K562 (cell line): ENCODE measurements around the gene PRKCSH. TPM values are rescaled to one million over a fixed set of nuclear protein-coding genes. Genes with fewer than 3 reads are reported as not detected.

ENCODE experiments used
- ATAC-seq: fragments of 200-7000 bp; cut with Tn5 transposase; 3 replicates; pipeline ENCODE4 v1.9.1; 2020; ENCODE audit warnings: moderate library complexity
- BruUV-seq: library from RNA; stranded (reverse); fragments of 400-500 nt; replicated peaks from 2 replicates; lab custom pipeline; 2021; lab: Mats Ljungman, UMichigan
- CTCF ChIA-PET: fragments of 300-600 bp; formaldehyde crosslinking; extraction: SDS; loops from one replicate; lab custom pipeline; 2021; ENCODE audit warnings: low intra/inter-chr PET ratio; lab: Yijun Ruan, JAX
- POLR2A ChIA-PET: fragments of 300-600, 350-650 bp; sonication (Branson Sonifier 250); formaldehyde crosslinking; extraction: SDS; loops from one replicate; lab custom pipeline; 2021; ENCODE audit warnings: antibody characterized with exemption, inconsistent platforms; lab: Yijun Ruan, JAX
- DNase-seq, 4 experiments: peaks; one replicate each; pipeline versions ENCODE4 v3.0.0 to v3.0.0-alpha.2; 2011 to 2018; ENCODE audit warnings: low spot score in 3 of 4, mixed read lengths in 3 of 4; ENCODE audit errors: extremely low read depth in 1 of 4
- FAIRE-seq: peaks from 2 replicates; lab custom pipeline; 2011; peaks lifted over from hg19 to GRCh38; lab: Jason Lieb, UNC
- H2AFZ ChIP-seq: 2 replicates; pipeline ENCODE4 v1.6.0; 2011; ENCODE audit warnings: low read depth, low read length, control low read depth, inconsistent platforms
- H3K27ac ChIP-seq: fragments of 200-600 bp; 3 replicates; pipeline ENCODE4 v1.8.0; 2011; ENCODE audit warnings: low read depth, mild to moderate bottlenecking, control low read depth, inconsistent platforms, low read length, moderate library complexity, mixed read lengths; ENCODE audit errors: extremely low read depth
- H3K27me3 ChIP-seq, 2 experiments: fragments of 300-600 bp in 1 of 2; 2 replicates in 1 of 2; 3 replicates in 1 of 2; pipeline versions ENCODE4 v1.6.0 to v1.8.0; 2011; ENCODE audit warnings: inconsistent platforms in 2 of 2, low read length in 2 of 2, mild to moderate bottlenecking in 1 of 2, mixed read lengths in 1 of 2, moderate library complexity in 1 of 2; ENCODE audit not compliant: control insufficient read depth in 2 of 2, insufficient read depth in 2 of 2
- H3K36me3 ChIP-seq: fragments of 300-600 bp; 3 replicates; pipeline ENCODE4 v1.8.0; 2011; ENCODE audit warnings: mild to moderate bottlenecking, low read length, inconsistent platforms; ENCODE audit not compliant: control insufficient read depth, insufficient read depth
- H3K4me1 ChIP-seq, 2 experiments: fragments of 200-600 bp in 1 of 2; replicated peaks in 1 of 2; 2 replicates in 1 of 2; 3 replicates in 1 of 2; pipeline versions ENCODE4 v1.5.1 to v1.8.0; 2011; ENCODE audit warnings: inconsistent platforms in 2 of 2, low read length in 2 of 2, mild to moderate bottlenecking in 1 of 2, mixed read lengths in 1 of 2, moderate library complexity in 1 of 2; ENCODE audit not compliant: control insufficient read depth in 2 of 2, insufficient read depth in 2 of 2
- H3K4me2 ChIP-seq: 2 replicates; pipeline ENCODE4 v1.6.1; 2011; ENCODE audit warnings: low read length, control low read depth, inconsistent platforms, mixed read lengths; ENCODE audit not compliant: insufficient read depth
- H3K4me3 ChIP-seq: fragments of 200-600 bp; sonication (generic), shearing (Covaris generic); 2 replicates; pipeline ENCODE4 v1.5.1; 2016; ENCODE audit warnings: control low read depth, inconsistent platforms
- H3K79me2 ChIP-seq: fragments of 200-600 bp; 3 replicates; pipeline ENCODE4 v1.8.0; 2011; ENCODE audit warnings: low read length, inconsistent platforms; ENCODE audit not compliant: control insufficient read depth, insufficient read depth
- H3K9ac ChIP-seq, 2 experiments: 2 replicates each; pipeline versions ENCODE4 v1.6.0 to v1.6.1; 2011; ENCODE audit warnings: low read depth in 2 of 2, low read length in 2 of 2, control low read depth in 1 of 2, inconsistent platforms in 1 of 2, mild to moderate bottlenecking in 1 of 2, mixed read lengths in 1 of 2; ENCODE audit not compliant: insufficient read depth in 1 of 2
- H3K9me1 ChIP-seq: one replicate; pipeline ENCODE4 v1.6.0; 2011; ENCODE audit warnings: inconsistent platforms, mild to moderate bottlenecking, low read length, moderate library complexity; ENCODE audit not compliant: control insufficient read depth, insufficient read depth
- H3K9me3 ChIP-seq: replicated peaks from 2 replicates; pipeline ENCODE4 v1.5.1; 2011; ENCODE audit warnings: low read depth, low read length, inconsistent platforms; ENCODE audit not compliant: control insufficient read depth, insufficient read depth
- H4K20me1 ChIP-seq: replicated peaks from 2 replicates; pipeline ENCODE4 v1.6.1; 2011; ENCODE audit warnings: low read length, inconsistent platforms, mixed read lengths; ENCODE audit not compliant: control insufficient read depth, insufficient read depth
- ESRRA ChIP-seq: fragments of 450-650 bp; IDR thresholded peaks from 2 replicates; pipeline ENCODE4 v1.6.1; 2014; ENCODE audit warnings: low read depth, mild to moderate bottlenecking, moderate library complexity, borderline replicate concordance
- MAFG ChIP-seq: fragments of 450-650 bp; conservative IDR thresholded peaks from 2 replicates; pipeline ENCODE4 v1.6.1; 2016; ENCODE audit warnings: missing genetic modification characterization, missing compliant biosample characterization
- NR1H2 ChIP-seq: sonication (generic); formaldehyde crosslinking; IDR thresholded peaks from 2 replicates; pipeline ENCODE4 v1.4.0; 2020; ENCODE audit warnings: mild to moderate bottlenecking, missing genetic modification reagents
- NR2C1 ChIP-seq, 2 experiments: fragments of 450-650 bp; IDR thresholded peaks; 2 replicates each; pipeline ENCODE4 v1.6.1; 2017; ENCODE audit warnings: mild to moderate bottlenecking in 2 of 2, antibody characterized with exemption in 1 of 2, inconsistent platforms in 1 of 2, missing compliant biosample characterization in 1 of 2, missing genetic modification characterization in 1 of 2
- NR2C2 ChIP-seq, 2 experiments: fragments of 200-800 bp in 1 of 2; sonication (Bioruptor generic) in 1 of 2; sonication (generic) in 1 of 2; formaldehyde crosslinking in 1 of 2; IDR thresholded peaks; 2 replicates each; pipeline versions ENCODE4 v1.6.1 to v1.8.0; 2016 to 2022; ENCODE audit warnings: mild to moderate bottlenecking in 1 of 2, missing compliant biosample characterization in 1 of 2, missing genetic modification characterization in 1 of 2, missing genetic modification reagents in 1 of 2
- TRIM24 ChIP-seq, 2 experiments: fragments of 450-650 bp; IDR thresholded peaks; 2 replicates each; pipeline ENCODE4 v1.6.1; 2016
- WGBS: fragments of 100-300 bp; shearing (Covaris generic); methylation state at CpG from one replicate; pipeline ENCODE4 v1.1.6; 2016; ENCODE audit warnings: low coverage, mixed read lengths; ENCODE audit not compliant: insufficient coverage; ENCODE audit errors: missing lambda C conversion rate; 5-methylcytosine and 5-hydroxymethylcytosine counted together
- in situ Hi-C: fragments of 300-500 bp; cut with MboI; formaldehyde crosslinking; loops from 4 replicates; pipeline ENCODE4 v1.15.0; 2018; ENCODE audit warnings: inconsistent platforms, mixed read lengths
- intact Hi-C: fragments of 100-400 bp; cut with micrococcal nuclease; formaldehyde crosslinking; loops from 2 replicates; pipeline ENCODE4 v1.14.2; 2022
- polyA plus RNA-seq, 8 experiments: library from polyadenylated mRNA; depleted of rRNA in 4 of 8; stranded (reverse) in 5 of 8; unstranded in 3 of 8; fragments of >200 nt; fragmentation: Nextera tagmentation in 2 of 8; fragmentation: Illumina TruSeq in 1 of 8; extraction: Ambion mirVana in 2 of 8; extraction: Trizol in 1 of 8; gene quantifications; 2 replicates each; pipeline versions ENCODE4 v1.2.1 to v1.2.3, GENCODE V29; 2011 to 2014; ENCODE audit warnings: inconsistent platforms in 1 of 8, missing spikeins in 1 of 8
- total RNA-seq, 7 experiments: library from RNA; depleted of rRNA in 6 of 7; stranded (reverse); fragments of >200 nt in 6 of 7; fragmentation: Illumina TruSeq in 2 of 7; extraction: Trizol in 2 of 7; gene quantifications; 2 replicates each; pipeline versions ENCODE4 v1.2.1 to v1.2.3, GENCODE V29; 2011 to 2021; ENCODE audit warnings: low replicate concordance in 1 of 7
- TF ChIP-seq, protein P1 (sequence below): fragments of 250-450 bp; sonication (Bioruptor Pico); IDR thresholded peaks from 2 replicates; pipeline ENCODE4 v1.8.0; 2021; ENCODE audit warnings: borderline replicate concordance, mild to moderate bottlenecking, moderate library complexity; ENCODE audit not compliant: poor library complexity, severe bottlenecking
- TF ChIP-seq, protein P2 (sequence below): fragments of 250-450 bp; sonication (Bioruptor Pico); IDR thresholded peaks from 2 replicates; pipeline ENCODE4 v1.5.0; 2021

The PRKCSH gene
- total and polyA plus RNA-seq, 9 of the 15 experiments (the other 6 are each of a cell fraction or from before 2014, with no cell fraction given) = 2.3 to 297 (median 48.1) TPM

DNA sequence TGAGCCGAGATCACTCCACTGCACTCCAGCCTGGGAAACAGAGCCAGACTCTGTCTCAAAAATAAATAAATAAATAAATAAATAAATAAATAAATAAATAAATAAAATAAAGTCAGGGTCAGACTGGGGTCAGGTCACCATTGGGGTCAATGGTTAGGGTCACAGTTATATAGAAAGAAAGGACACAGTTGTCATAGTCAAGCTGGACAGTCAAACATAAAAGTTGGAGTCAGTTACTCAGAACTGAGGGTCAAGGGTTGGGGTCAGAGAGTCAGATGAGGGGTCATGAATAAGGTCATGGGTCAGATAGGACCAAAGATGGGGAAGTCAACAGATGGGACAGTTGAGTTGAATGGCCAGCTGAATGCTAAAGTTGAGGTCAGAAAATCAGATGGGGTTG, 34.6 kb upstream of the PRKCSH start:
- in situ Hi-C loops = no loop called here
- intact Hi-C loops = no loop called here
- no TSS peak for BruUV-seq
- Histone ChIP-seq H3K27me3 (no peaks in the 10 kb centered on the region), H3K36me3 (no peaks in the 10 kb centered on the region), H3K4me2 (no peak overlapping the region), H3K4me3 (no peak overlapping the region), H3K9me1 (no peaks in the 10 kb centered on the region)
- WGBS = 18% methylated on average over 1 of the region's 1 CpG
- no peak for ATAC-seq
- CTCF ChIA-PET = no interaction called here
- no peak; a peak in 1 of 4 replicates for TF ChIP-seq TRIM24 (IDR thresholded peaks at IDR 0.05)
- TF ChIP-seq NR1H2 (CRISPR knock-in tag) = 0 out of 2 replicates have a peak, but pooled peaks have one; percentile 53
- TF ChIP-seq MAFG (tag) = no peak
- TF ChIP-seq ESRRA = peak; percentile 64
- TF ChIP-seq, protein P1, sequence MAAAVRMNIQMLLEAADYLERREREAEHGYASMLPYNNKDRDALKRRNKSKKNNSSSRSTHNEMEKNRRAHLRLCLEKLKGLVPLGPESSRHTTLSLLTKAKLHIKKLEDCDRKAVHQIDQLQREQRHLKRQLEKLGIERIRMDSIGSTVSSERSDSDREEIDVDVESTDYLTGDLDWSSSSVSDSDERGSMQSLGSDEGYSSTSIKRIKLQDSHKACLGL = no peak
- TF ChIP-seq, protein P2, sequence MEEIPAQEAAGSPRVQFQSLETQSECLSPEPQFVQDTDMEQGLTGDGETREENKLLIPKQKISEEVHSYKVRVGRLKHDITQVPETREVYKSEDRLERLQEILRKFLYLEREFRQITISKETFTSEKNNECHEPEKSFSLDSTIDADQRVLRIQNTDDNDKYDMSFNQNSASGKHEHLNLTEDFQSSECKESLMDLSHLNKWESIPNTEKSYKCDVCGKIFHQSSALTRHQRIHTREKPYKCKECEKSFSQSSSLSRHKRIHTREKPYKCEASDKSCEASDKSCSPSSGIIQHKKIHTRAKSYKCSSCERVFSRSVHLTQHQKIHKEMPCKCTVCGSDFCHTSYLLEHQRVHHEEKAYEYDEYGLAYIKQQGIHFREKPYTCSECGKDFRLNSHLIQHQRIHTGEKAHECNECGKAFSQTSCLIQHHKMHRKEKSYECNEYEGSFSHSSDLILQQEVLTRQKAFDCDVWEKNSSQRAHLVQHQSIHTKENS (CRISPR knock-in tag) = no peak
- TF ChIP-seq NR2C1 (IDR thresholded peaks at IDR 0.05) = peak; percentile 93
- TF ChIP-seq NR2C1 (tag; IDR thresholded peaks at IDR 0.05) = peak; percentile 92
- TF ChIP-seq NR2C2 (CRISPR knock-in tag; IDR thresholded peaks at IDR 0.05) = peak; percentile 92
- peak; percentile 82 for TF ChIP-seq NR2C2 (tag; IDR thresholded peaks at IDR 0.05)
- TF ChIP-seq, all 486 proteins: peak for 4
- FAIRE-seq (no peak), DNase-seq (peak in 3 of 4 experiments; percentile 11 to 41 (median 37))
- Histone ChIP-seq H3K4me1 (peaks cover 6 to 19% of the 10 kb centered on the region in 2 experiments; a peak in 4 of 5 replicates), H4K20me1 (no peaks in the 10 kb centered on the region), H2AFZ (no peak overlapping the region), H3K9me3 (no peaks in the 10 kb centered on the region), H3K79me2 (no peaks in the 10 kb centered on the region), H3K9ac (no peak overlapping the region), H3K27ac (no peak overlapping the region)
- POLR2A ChIA-PET = interaction anchor here (1.0 kb wide), 1 partner anchor 26 kb away, joined by 3 read pairs; no protein-coding TSS in a partner anchor
